GM19240 (cell line): Measurements from ENCODE around the gene CSHL1.
A peak's percentile ranks its signal among the peaks of the same experiment; 100 is the strongest.
"Not testable (repeated sequence)": the region's sequence is repeated elsewhere in the genome, so short reads cannot be mapped to it uniquely, and the experiment has no call there.

Source experiments
- DNase-seq: peaks from one replicate; pipeline ENCODE4 v3.0.0; 2011; ENCODE audit warnings: low spot score; ENCODE audit not compliant: insufficient read length

CSHL1 gene

GRCh38 chr17:63889026-63889848 lies 21.8 kb downstream of the CSHL1 start:
- not testable (repeated sequence) for DNase-seq

GRCh38 chr17:63885119-63885518 lies 25.9 kb downstream of the CSHL1 start:
- not testable (repeated sequence) for DNase-seq

GRCh38 chr17:63882626-63883126 lies 28.4 kb downstream of the CSHL1 start:
- DNase-seq = not testable (repeated sequence)

GRCh38 chr17:63881935-63882601 lies 29.0 kb downstream of the CSHL1 start, which contains the start of gene GH2:
Gene GH2 (minus strand): TSS chr17:63881944. CDS start chr17:63881801, 143 bp downstream.
- peak; percentile 38 for DNase-seq

GRCh38 chr17:63881337-63881736 lies 29.7 kb downstream of the CSHL1 start:
- not testable (repeated sequence) for DNase-seq

- no peak for DNase-seq
Measured at GRCh38 chr17:63880706-63881105, 30.4 kb downstream of the CSHL1 start.

GRCh38 chr17:63878413-63878812 lies 32.6 kb downstream of the CSHL1 start:
- DNase-seq = not testable (repeated sequence)

GRCh38 chr17:63874693-63875092 lies 36.4 kb downstream of the CSHL1 start:
- not testable (repeated sequence) for DNase-seq

- not testable (repeated sequence) for DNase-seq
Measured at GRCh38 chr17:63874061-63874626, 36.9 kb downstream of the CSHL1 start.

- not testable (repeated sequence) for DNase-seq
Measured at GRCh38 chr17:63873577-63873976, 37.5 kb downstream of the CSHL1 start, which contains the start of gene CSH2. Gene CSH2 (minus strand): TSS chr17:63873677. CDS start chr17:63873614, 63 bp downstream.

- DNase-seq = not testable (repeated sequence)
Measured at GRCh38 chr17:63871646-63872365, 39.3 kb downstream of the CSHL1 start.

GRCh38 chr17:63870292-63870665 lies 40.8 kb downstream of the CSHL1 start:
- not testable (repeated sequence) for DNase-seq

- DNase-seq = not testable (repeated sequence)
Measured at GRCh38 chr17:63869491-63870291, 41.4 kb downstream of the CSHL1 start.

GRCh38 chr17:63866625-63867024 lies 44.4 kb downstream of the CSHL1 start:
- not testable (repeated sequence) for DNase-seq
